Measurements from ENCODE around the gene GJD4. TPM values are rescaled to one million over a fixed set of nuclear protein-coding genes. Genes with fewer than 3 reads are reported as not detected.

Gene GJD4
- total and polyA plus RNA-seq, 10 of the 15 experiments (the other 5 are each of a cell fraction or from before 2014, with no cell fraction given): not detected

DNA sequence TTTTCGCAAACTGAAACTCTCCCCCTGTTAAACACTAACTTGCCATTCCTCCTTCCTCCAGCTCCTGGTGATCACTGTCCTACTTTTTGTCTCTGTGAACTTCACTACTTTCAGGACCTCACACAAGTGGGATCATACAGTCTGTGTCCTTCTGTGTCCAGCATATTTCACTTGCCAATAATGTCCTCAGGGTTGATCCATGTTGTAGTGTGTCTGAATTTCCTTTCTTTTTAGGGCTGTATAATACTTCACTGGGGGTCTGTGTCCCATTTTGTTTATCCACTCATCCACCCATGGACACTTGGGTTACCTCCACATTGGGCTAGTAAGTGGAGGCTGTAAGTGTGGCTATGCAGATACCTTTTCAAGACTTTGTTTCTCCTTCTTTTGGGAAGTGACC, 42.7 kb upstream of the GJD4 start (continued):
- TF ChIP-seq WRNIP1 (IDR thresholded peaks at IDR 0.05; ENCODE audit: borderline replicate concordance, low read depth, low read length): no peak
- no peak for TF ChIP-seq SUPT20H (IDR thresholded peaks at IDR 0.05; ENCODE audit: borderline replicate concordance, control insufficient read depth, low read depth, low read length)
- no peak for TF ChIP-seq ELK1 (IDR thresholded peaks at IDR 0.05; ENCODE audit: low read depth, low read length)
- no peak for TF ChIP-seq RFX5 (IDR thresholded peaks at IDR 0.05; ENCODE audit: low read depth, low read length)
- TF ChIP-seq, protein P1, sequence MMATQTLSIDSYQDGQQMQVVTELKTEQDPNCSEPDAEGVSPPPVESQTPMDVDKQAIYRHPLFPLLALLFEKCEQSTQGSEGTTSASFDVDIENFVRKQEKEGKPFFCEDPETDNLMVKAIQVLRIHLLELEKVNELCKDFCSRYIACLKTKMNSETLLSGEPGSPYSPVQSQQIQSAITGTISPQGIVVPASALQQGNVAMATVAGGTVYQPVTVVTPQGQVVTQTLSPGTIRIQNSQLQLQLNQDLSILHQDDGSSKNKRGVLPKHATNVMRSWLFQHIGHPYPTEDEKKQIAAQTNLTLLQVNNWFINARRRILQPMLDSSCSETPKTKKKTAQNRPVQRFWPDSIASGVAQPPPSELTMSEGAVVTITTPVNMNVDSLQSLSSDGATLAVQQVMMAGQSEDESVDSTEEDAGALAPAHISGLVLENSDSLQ (IDR thresholded peaks at IDR 0.05): no peak
- no peak for TF ChIP-seq NR2C2 (IDR thresholded peaks at IDR 0.05; ENCODE audit: borderline replicate concordance, control insufficient read depth, insufficient read length, low read depth)

- Histone ChIP-seq H3K9me3 (replicated peaks; ENCODE audit: control insufficient read depth, insufficient read depth, low read length) (no peaks in the 10 kb centered on the region), H3K27me3 (replicated peaks in 1 of 2; ENCODE audit: control insufficient read depth in 2 of 2, insufficient read depth in 2 of 2, low read length in 1 of 2) (no peaks in the 10 kb centered on the region), H4K20me1 (ENCODE audit: control insufficient read depth, insufficient read depth) (peaks cover 3% of the 10 kb centered on the region; the same call in 1 of the 2 replicates), H3K36me3 (ENCODE audit: control insufficient read depth in 2 of 2, insufficient read depth in 2 of 2, low read length in 1 of 2) (peaks cover 2 to 4% of the 10 kb centered on the region in 2 experiments; a peak in 3 of 4 replicates), H3K4me1 (ENCODE audit: control insufficient read depth, insufficient read depth, low read length) (peaks cover 8% of the 10 kb centered on the region), H2AFZ (ENCODE audit: control insufficient read depth, low read depth, low read length) (no peak overlapping the region; the same call in 1 of the 2 replicates), H3K4me3 (no peak overlapping the region), H3K27ac (ENCODE audit: control insufficient read depth, insufficient read depth) (no peak overlapping the region), H3K79me2 (ENCODE audit: control insufficient read depth, insufficient read depth, low read length) (no peaks in the 10 kb centered on the region), H3K4me2 (ENCODE audit: control insufficient read depth, insufficient read depth) (no peak overlapping the region), H3K9ac (ENCODE audit: control insufficient read depth, insufficient read depth, low read length) (no peak overlapping the region)
- 40% methylated on average over 13 of the region's 13 CpGs for WGBS (ENCODE audit: insufficient coverage, insufficient replicate concordance, low lambda C conversion rate, missing lambda C conversion rate)
- in situ Hi-C loops (cut with MboI): loop anchor here (10.0 kb wide), 1 partner anchor 439 kb away; the partner anchor contains the start of gene CREM
- ChIA-PET SMC1A (ENCODE audit: uncharacterized antibody, unreplicated experiment) (interaction anchor here (0.8 to 3.8 kb wide), 21 partner anchors 9 to 1316 kb away, joined by 3 to 21 read pairs (median 4); no protein-coding TSS in a partner anchor), CTCF (interaction anchor here (0.6 to 6.2 kb wide), 52 partner anchors 11 to 1317 kb away, joined by 3 to 35 read pairs (median 4); partner anchors contain the start of gene CREM), POLR2A (no interaction called here), RAD21 (ENCODE audit: unreplicated experiment) (interaction anchor here (0.7 to 2.2 kb wide), 9 partner anchors 37 to 569 kb away, joined by 3 to 12 read pairs (median 4); no protein-coding TSS in a partner anchor)
- FAIRE-seq (peak; percentile 80), ATAC-seq (peak; percentile 84), DNase-seq (ENCODE audit: low read depth, low spot score) (peak; percentile 15)
- no TSS peak for BruUV-seq (replicated peaks)
- intact Hi-C loops (cut with micrococcal nuclease; ENCODE audit: unreplicated experiment): loop anchor here (2.0 to 10.0 kb wide), 4 partner anchors 186 to 1319 kb away; partner anchors contain the start of gene CREM
- peak; percentile 74; the same call in 1 of the 2 replicates for TF ChIP-seq IRF4 (IDR thresholded peaks at IDR 0.05; ENCODE audit: low read depth, low read length)
- peak; percentile 90 to 100 (median 100) for TF ChIP-seq CTCF (IDR thresholded peaks at IDR 0.05 in 2 of 3, conservative IDR thresholded peaks at IDR 0.05 in 1 of 3; ENCODE audit: control insufficient read depth in 2 of 3, extremely low read depth in 1 of 3, insufficient read depth in 1 of 3, low read depth in 3 of 3, low read length in 3 of 3)
- peak; percentile 71 for TF ChIP-seq RAD21 (IDR thresholded peaks at IDR 0.05; ENCODE audit: insufficient read depth, low read depth, low read length)
- 0 out of 2 replicates have a peak, but pooled peaks have one; percentile 42 for TF ChIP-seq CREB1 (IDR thresholded peaks at IDR 0.05; ENCODE audit: low read depth)
- TF ChIP-seq BCLAF1 (IDR thresholded peaks at IDR 0.05): no peak
- 0 out of 4 replicates have a peak, but pooled peaks of 1 of the 2 experiments have one; percentile 15 for TF ChIP-seq BHLHE40 (IDR thresholded peaks at IDR 0.05; ENCODE audit: borderline replicate concordance in 1 of 2, low read depth in 2 of 2, low read length in 1 of 2)
- TF ChIP-seq EED (IDR thresholded peaks at IDR 0.05; ENCODE audit: low read depth): 0 out of 2 replicates have a peak, but pooled peaks have one; percentile 35
These were observed 41.8 kb upstream of the GJD4 start for GRCh38 chr10:35563261-35563891.
